ENCODE results near the gene TAF7.

Gene TAF7

GRCh38 chr5:141320225-141321169 is at the start of gene TAF7:
TAF7 (minus strand) TSS chr5:141320784; CDS start chr5:141320044, 740 bp downstream.
- H3K4me3 ChIP-seq (ENCODE audit: low read length), result peak within 1 kb of the TSS; percentile 90
- H3K4me1 ChIP-seq (ENCODE audit: control insufficient read depth, insufficient read depth, low read length), result peaks cover 3% of the 10 kb centered on the region
- no peaks in the 10 kb centered on the region for H3K27me3 ChIP-seq (ENCODE audit: control insufficient read depth, insufficient read depth, low read length)
- peaks cover 17% of the 10 kb centered on the region for H3K36me3 ChIP-seq (ENCODE audit: control insufficient read depth, insufficient read depth, low read length)
- H3K27ac ChIP-seq (ENCODE audit: low read depth, low read length), result peak within 1 kb of the TSS; percentile 84
- H3K9ac ChIP-seq (ENCODE audit: low read length), result peak within 1 kb of the TSS; percentile 43

DNA sequence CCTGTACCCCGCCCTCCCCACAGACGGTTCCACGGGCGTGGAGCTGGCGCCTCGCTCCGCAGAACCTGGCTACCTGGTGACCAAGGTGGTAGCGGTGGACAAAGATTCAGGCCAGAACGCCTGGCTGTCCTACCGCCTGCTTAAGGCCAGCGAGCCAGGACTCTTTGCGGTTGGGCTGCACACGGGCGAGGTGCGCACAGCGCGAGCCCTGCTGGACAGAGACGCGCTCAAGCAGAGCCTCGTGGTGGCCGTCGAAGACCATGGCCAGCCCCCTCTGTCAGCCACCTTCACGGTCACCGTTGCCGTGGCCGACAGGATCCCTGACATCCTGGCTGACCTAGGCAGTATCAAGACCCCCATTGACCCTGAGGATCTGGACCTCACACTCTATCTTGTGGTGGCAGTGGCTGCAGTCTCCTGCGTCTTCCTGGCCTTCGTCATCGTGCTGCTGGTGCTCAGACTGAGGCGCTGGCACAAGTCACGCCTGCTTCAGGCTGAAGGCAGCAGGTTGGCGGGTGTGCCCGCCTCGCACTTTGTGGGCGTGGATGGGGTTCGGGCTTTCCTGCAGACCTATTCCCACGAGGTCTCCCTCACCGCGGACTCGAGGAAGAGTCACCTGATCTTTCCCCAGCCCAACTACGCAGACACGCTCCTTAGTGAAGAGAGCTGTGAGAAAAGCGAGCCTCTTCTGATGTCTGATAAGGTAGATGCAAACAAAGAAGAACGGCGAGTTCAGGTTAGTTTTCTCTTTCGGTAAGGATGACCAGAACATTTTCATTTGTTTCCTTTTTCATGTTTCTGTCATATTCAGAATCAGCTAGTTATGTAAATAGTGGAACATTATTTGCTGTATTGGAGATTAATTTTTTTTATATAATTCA is 45.7 kb upstream of the TAF7 start:
- Histone ChIP-seq H3K4me3 (ENCODE audit: low read length) (peak overlapping the region; percentile 44), H3K27ac (ENCODE audit: low read depth, low read length) (no peak overlapping the region), H3K9ac (ENCODE audit: low read length) (no peak overlapping the region), H3K36me3 (ENCODE audit: control insufficient read depth, insufficient read depth, low read length) (no peaks in the 10 kb centered on the region), H3K4me1 (ENCODE audit: control insufficient read depth, insufficient read depth, low read length) (no peaks in the 10 kb centered on the region), H3K27me3 (ENCODE audit: control insufficient read depth, insufficient read depth, low read length) (no peaks in the 10 kb centered on the region)

DNA sequence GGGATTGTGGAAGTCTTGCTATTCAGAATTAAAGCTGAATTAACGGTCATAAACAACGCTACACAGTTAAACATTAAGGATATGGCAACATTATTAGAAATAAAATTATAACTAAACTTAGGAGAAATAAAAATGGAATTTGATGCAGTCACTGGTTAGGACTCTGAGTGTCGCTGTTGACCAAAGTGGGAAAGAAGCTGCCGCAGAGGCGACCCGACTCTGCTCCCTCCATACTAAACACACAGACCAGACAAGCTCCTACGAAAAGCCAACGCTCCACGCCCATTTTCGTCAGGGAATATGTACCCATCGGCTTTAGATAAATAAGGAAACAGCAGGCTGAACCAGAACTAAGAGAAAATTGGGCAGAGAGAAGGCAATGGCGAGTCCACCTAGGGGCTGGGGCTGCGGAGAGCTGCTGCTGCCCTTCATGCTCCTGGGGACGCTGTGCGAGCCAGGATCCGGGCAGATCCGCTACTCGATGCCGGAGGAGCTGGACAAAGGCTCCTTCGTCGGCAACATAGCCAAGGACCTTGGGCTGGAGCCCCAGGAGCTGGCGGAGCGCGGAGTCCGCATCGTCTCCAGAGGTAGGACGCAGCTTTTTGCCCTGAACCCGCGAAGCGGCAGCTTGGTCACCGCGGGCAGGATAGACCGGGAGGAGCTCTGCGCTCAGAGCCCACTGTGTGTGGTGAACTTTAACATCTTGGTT is 43.5 kb upstream of the TAF7 start, which contains the start of gene PCDHGA5:
Gene PCDHGA5 (plus strand): TSS at position 211 of the 709 bp plus-strand sequence. CDS start 169 bp downstream, at position 380.
- no peak within 1 kb of the TSS for H3K9ac ChIP-seq (ENCODE audit: low read length)
- H3K4me1 ChIP-seq (ENCODE audit: control insufficient read depth, insufficient read depth, low read length), result no peaks in the 10 kb centered on the region
- no peak within 1 kb of the TSS for H3K27ac ChIP-seq (ENCODE audit: low read depth, low read length)
- no peaks in the 10 kb centered on the region for H3K27me3 ChIP-seq (ENCODE audit: control insufficient read depth, insufficient read depth, low read length)
- H3K36me3 ChIP-seq (ENCODE audit: control insufficient read depth, insufficient read depth, low read length), result no peaks in the 10 kb centered on the region
- no peak within 1 kb of the TSS for H3K4me3 ChIP-seq (ENCODE audit: low read length)

DNA sequence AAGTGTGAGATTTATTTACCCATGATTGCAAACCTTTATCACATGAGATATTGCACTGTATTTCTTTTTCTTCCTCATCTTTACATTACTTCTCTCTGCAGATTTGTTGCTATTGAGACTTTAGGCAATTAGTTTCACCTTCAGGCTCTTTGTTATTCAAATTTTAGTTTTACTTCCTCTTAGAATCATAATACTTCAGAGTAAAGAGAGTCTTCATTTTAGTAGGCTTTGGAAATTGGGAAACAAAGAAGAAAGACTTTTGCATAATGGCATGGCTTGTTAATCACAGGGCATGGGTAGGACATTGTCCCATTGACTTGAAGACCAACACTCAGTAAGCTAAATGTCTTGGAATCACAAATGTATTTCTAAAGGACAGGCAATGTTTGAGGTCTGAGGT is 42.1 kb upstream of the TAF7 start:
- Histone ChIP-seq H3K27me3 (ENCODE audit: control insufficient read depth, insufficient read depth, low read length) (no peaks in the 10 kb centered on the region), H3K27ac (ENCODE audit: low read depth, low read length) (no peak overlapping the region), H3K4me1 (ENCODE audit: control insufficient read depth, insufficient read depth, low read length) (no peaks in the 10 kb centered on the region), H3K36me3 (ENCODE audit: control insufficient read depth, insufficient read depth, low read length) (no peaks in the 10 kb centered on the region), H3K4me3 (ENCODE audit: low read length) (no peak overlapping the region), H3K9ac (ENCODE audit: low read length) (no peak overlapping the region)

GRCh38 chr5:141360685-141361084 is 40.1 kb upstream of the TAF7 start:
- Histone ChIP-seq H3K27me3 (ENCODE audit: control insufficient read depth, insufficient read depth, low read length) (no peaks in the 10 kb centered on the region), H3K4me1 (ENCODE audit: control insufficient read depth, insufficient read depth, low read length) (no peaks in the 10 kb centered on the region), H3K36me3 (ENCODE audit: control insufficient read depth, insufficient read depth, low read length) (no peaks in the 10 kb centered on the region), H3K9ac (ENCODE audit: low read length) (no peak overlapping the region), H3K27ac (ENCODE audit: low read depth, low read length) (no peak overlapping the region), H3K4me3 (ENCODE audit: low read length) (no peak overlapping the region)

DNA sequence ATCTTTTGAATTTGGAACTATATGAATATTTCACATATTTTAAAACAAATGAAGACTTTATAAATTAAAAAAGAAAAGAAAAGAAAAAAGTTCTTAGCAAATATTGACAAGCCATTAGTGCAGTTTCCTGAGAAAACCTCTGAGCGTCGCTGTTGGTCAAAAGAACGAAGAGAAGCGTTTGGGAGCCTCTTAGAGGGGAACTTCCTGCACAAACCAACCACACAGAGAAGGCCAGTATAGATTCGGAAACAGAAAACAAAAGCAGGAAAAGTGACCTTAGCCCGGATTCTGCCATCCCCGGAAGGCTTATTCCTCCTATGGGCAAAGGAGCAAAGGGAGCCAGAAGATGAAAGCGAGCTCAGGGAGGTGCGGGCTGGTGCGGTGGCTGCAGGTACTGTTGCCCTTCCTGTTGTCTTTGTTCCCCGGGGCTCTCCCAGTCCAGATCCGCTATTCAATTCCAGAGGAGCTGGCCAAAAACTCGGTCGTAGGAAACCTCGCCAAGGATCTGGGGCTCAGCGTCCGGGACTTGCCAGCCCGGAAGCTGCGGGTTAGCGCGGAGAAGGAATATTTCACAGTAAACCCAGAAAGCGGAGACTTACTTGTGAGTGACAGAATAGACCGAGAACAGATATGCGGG is 39.3 kb upstream of the TAF7 start, which contains the start of gene PCDHGB2:
Gene PCDHGB2 (plus strand): TSS at position 205 of the 637 bp plus-strand sequence. CDS start 142 bp downstream, at position 347.
- Histone ChIP-seq H3K27ac (ENCODE audit: low read depth, low read length) (no peak within 1 kb of the TSS), H3K36me3 (ENCODE audit: control insufficient read depth, insufficient read depth, low read length) (no peaks in the 10 kb centered on the region), H3K27me3 (ENCODE audit: control insufficient read depth, insufficient read depth, low read length) (no peaks in the 10 kb centered on the region), H3K4me3 (ENCODE audit: low read length) (peak within 1 kb of the TSS; percentile 60), H3K9ac (ENCODE audit: low read length) (no peak within 1 kb of the TSS), H3K4me1 (ENCODE audit: control insufficient read depth, insufficient read depth, low read length) (no peaks in the 10 kb centered on the region)

DNA sequence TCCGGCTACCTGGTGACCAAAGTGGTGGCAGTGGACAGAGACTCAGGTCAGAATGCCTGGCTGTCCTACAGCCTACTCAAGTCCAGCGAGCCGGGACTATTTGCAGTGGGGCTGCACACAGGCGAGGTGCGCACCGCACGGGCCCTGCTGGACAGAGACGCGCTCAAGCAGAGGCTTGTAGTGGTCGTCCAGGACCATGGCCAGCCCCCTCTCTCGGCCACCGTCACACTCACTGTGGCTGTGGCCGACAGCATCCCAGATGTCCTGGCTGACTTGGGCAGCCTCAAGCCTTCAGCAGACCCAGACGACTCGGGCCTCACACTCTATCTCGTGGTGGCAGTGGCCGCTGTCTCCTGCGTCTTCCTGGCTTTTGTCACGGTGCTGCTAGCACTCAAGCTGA is 36.4 kb upstream of the TAF7 start:
- no peak overlapping the region for H3K9ac ChIP-seq (ENCODE audit: low read length)
- H3K4me3 ChIP-seq (ENCODE audit: low read length), result no peak overlapping the region
- no peak overlapping the region for H3K27ac ChIP-seq (ENCODE audit: low read depth, low read length)
- H3K27me3 ChIP-seq (ENCODE audit: control insufficient read depth, insufficient read depth, low read length), result no peaks in the 10 kb centered on the region
- H3K4me1 ChIP-seq (ENCODE audit: control insufficient read depth, insufficient read depth, low read length), result no peaks in the 10 kb centered on the region
- H3K36me3 ChIP-seq (ENCODE audit: control insufficient read depth, insufficient read depth, low read length), result no peaks in the 10 kb centered on the region

- Histone ChIP-seq H3K27me3 (ENCODE audit: control insufficient read depth, insufficient read depth, low read length) (no peaks in the 10 kb centered on the region), H3K4me3 (ENCODE audit: low read length) (no peak overlapping the region), H3K9ac (ENCODE audit: low read length) (no peak overlapping the region), H3K4me1 (ENCODE audit: control insufficient read depth, insufficient read depth, low read length) (no peaks in the 10 kb centered on the region), H3K36me3 (ENCODE audit: control insufficient read depth, insufficient read depth, low read length) (no peaks in the 10 kb centered on the region), H3K27ac (ENCODE audit: low read depth, low read length) (no peak overlapping the region)
Observed at GRCh38 chr5:141356133-141356532, 35.5 kb upstream of the TAF7 start.

- H3K4me3 ChIP-seq (ENCODE audit: low read length), result peak overlapping the region; percentile 29
- H3K4me1 ChIP-seq (ENCODE audit: control insufficient read depth, insufficient read depth, low read length), result no peaks in the 10 kb centered on the region
- H3K9ac ChIP-seq (ENCODE audit: low read length), result no peak overlapping the region
- no peaks in the 10 kb centered on the region for H3K27me3 ChIP-seq (ENCODE audit: control insufficient read depth, insufficient read depth, low read length)
- no peak overlapping the region for H3K27ac ChIP-seq (ENCODE audit: low read depth, low read length)
- no peaks in the 10 kb centered on the region for H3K36me3 ChIP-seq (ENCODE audit: control insufficient read depth, insufficient read depth, low read length)
Observed at GRCh38 chr5:141355641-141356040, 35.1 kb upstream of the TAF7 start.

DNA sequence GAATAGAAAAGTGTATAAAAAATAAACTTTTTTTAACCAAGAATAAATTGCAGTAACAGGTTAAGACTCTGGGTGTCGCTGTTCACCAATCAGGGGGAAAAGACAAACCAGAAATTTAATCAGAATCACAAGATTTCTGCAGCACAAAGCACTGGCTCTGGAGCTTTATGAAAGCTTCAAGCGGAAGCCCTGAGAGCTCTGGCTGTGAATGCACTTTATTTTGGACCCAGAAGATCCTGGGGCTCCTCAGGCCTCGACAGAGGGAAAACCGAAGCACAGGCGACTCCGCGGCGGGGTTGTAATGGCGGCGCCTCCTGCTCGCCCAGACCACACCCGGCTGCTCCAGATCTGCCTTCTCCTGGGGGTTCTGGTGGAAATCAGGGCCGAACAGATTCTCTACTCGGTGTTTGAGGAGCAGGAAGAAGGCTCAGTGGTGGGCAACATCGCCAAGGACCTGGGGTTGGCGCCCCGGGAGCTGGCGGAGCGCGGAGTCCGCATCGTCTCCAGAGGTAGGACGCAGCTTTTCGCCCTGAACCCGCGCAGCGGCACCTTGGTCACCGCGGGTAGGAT is 34.4 kb upstream of the TAF7 start, which contains the start of gene PCDHGA4:
Gene PCDHGA4 (plus strand): TSS at position 122 of the 570 bp plus-strand sequence. CDS start 87 bp downstream, at position 209.
- Histone ChIP-seq H3K27me3 (ENCODE audit: control insufficient read depth, insufficient read depth, low read length) (no peaks in the 10 kb centered on the region), H3K4me3 (ENCODE audit: low read length) (peak within 1 kb of the TSS; percentile 29)

DNA sequence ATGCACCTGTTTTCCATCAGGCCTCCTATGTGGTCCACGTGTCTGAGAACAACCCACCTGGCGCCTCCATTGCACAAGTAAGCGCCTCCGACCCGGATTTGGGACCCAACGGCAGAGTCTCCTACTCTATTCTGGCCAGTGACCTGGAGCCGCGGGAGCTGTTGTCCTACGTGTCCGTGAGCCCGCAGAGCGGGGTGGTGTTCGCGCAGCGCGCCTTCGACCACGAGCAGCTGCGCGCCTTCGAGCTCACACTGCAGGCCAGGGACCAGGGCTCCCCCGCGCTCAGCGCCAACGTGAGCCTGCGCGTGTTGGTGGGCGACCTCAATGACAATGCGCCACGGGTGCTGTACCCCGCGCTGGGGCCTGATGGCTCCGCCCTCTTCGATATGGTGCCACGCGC is 31.0 kb upstream of the TAF7 start:
- no peaks in the 10 kb centered on the region for H3K27me3 ChIP-seq (ENCODE audit: control insufficient read depth, insufficient read depth, low read length)
- no peak overlapping the region for H3K27ac ChIP-seq (ENCODE audit: low read depth, low read length)
- no peak overlapping the region for H3K9ac ChIP-seq (ENCODE audit: low read length)
- H3K4me1 ChIP-seq (ENCODE audit: control insufficient read depth, insufficient read depth, low read length), result no peaks in the 10 kb centered on the region
- H3K36me3 ChIP-seq (ENCODE audit: control insufficient read depth, insufficient read depth, low read length), result no peaks in the 10 kb centered on the region
- no peak overlapping the region for H3K4me3 ChIP-seq (ENCODE audit: low read length)

More for the DNA sequence above, 34.4 kb upstream of the TAF7 start, which contains the start of gene PCDHGA4:
- no peaks in the 10 kb centered on the region for H3K4me1 ChIP-seq (ENCODE audit: control insufficient read depth, insufficient read depth, low read length)
- no peak within 1 kb of the TSS for H3K27ac ChIP-seq (ENCODE audit: low read depth, low read length)
- H3K36me3 ChIP-seq (ENCODE audit: control insufficient read depth, insufficient read depth, low read length), result no peaks in the 10 kb centered on the region
- no peak within 1 kb of the TSS for H3K9ac ChIP-seq (ENCODE audit: low read length)

Measured in rectal smooth muscle tissue (tissue), 1 donor.